Ectodermal cell (in vitro differentiated cells): ENCODE measurements around the gene CCDC32.
"Not testable (repeated sequence)": the region's sequence is repeated elsewhere in the genome, so short reads cannot be mapped to it uniquely, and the experiment has no call there.

Experiments used
- H3K27ac ChIP-seq: 2 replicates; pipeline ENCODE4 v1.7.0; 2013; ENCODE audit warnings: mild to moderate bottlenecking, low read depth, low read length; ENCODE audit not compliant: insufficient read depth, poor library complexity, severe bottlenecking
- H3K27me3 ChIP-seq: 2 replicates; pipeline ENCODE4 v1.7.0; 2013; ENCODE audit warnings: mild to moderate bottlenecking, low read length; ENCODE audit not compliant: insufficient read depth, control insufficient read depth, poor library complexity, severe bottlenecking
- H3K36me3 ChIP-seq: one replicate; pipeline ENCODE4 v1.7.0; 2013; ENCODE audit warnings: low read length; ENCODE audit not compliant: control insufficient read depth, insufficient read depth
- H3K4me1 ChIP-seq: one replicate; pipeline ENCODE4 v1.7.0; 2013; ENCODE audit warnings: low read length; ENCODE audit not compliant: control insufficient read depth, insufficient read depth
- H3K4me3 ChIP-seq: 2 replicates; pipeline ENCODE4 v1.7.0; 2013; ENCODE audit warnings: low read depth, low read length, control low read depth; ENCODE audit not compliant: insufficient read depth
- H3K9me3 ChIP-seq: 2 replicates; pipeline ENCODE4 v1.7.0; 2013; ENCODE audit warnings: mild to moderate bottlenecking, low read length, moderate library complexity; ENCODE audit not compliant: control insufficient read depth
- WGBS, 2 experiments: methylation state at CpG; one replicate each; pipeline ENCODE4 v1.1.7; 2013; ENCODE audit warnings: missing lambda C conversion rate in 2 of 2; 5-methylcytosine and 5-hydroxymethylcytosine counted together

CCDC32 gene

GRCh38 chr15:40593588-40594428 lies 29.0 kb upstream of the CCDC32 start, which contains the start of gene KNL1:
KNL1 (plus strand) TSS chr15:40594249; CDS start chr15:40602932, 8,683 bp downstream.
- Histone ChIP-seq H3K4me1 (peaks cover 4% of the 10 kb centered on the region), H3K27ac (peak within 1 kb of the TSS; percentile 97), H3K36me3 (no peaks in the 10 kb centered on the region), H3K9me3 (no peaks in the 10 kb centered on the region), H3K27me3 (no peaks in the 10 kb centered on the region), H3K4me3 (peak within 1 kb of the TSS; percentile 73)
- WGBS, 2 experiments, result 2 to 4% methylated on average over 40 to 41 of the region's 41 CpGs

GRCh38 chr15:40593165-40593564 lies 28.3 kb upstream of the CCDC32 start:
- peaks cover 4% of the 10 kb centered on the region for H3K4me1 ChIP-seq
- H3K4me3 ChIP-seq, result no peak overlapping the region
- 92 to 96% methylated on average over 2 of the region's 2 CpGs for WGBS, 2 experiments
- H3K36me3 ChIP-seq, result no peaks in the 10 kb centered on the region
- H3K9me3 ChIP-seq, result no peaks in the 10 kb centered on the region
- no peak overlapping the region for H3K27ac ChIP-seq
- no peaks in the 10 kb centered on the region for H3K27me3 ChIP-seq

- Histone ChIP-seq H3K9me3 (no peaks in the 10 kb centered on the region), H3K4me3 (no peak overlapping the region), H3K4me1 (peaks cover 4% of the 10 kb centered on the region), H3K36me3 (no peaks in the 10 kb centered on the region), H3K27ac (no peak overlapping the region), H3K27me3 (no peaks in the 10 kb centered on the region)
- WGBS, 2 experiments, result 51 to 54% methylated on average over 8 of the region's 8 CpGs
Measured at GRCh38 chr15:40591389-40591788, 26.5 kb upstream of the CCDC32 start.

GRCh38 chr15:40590667-40591050 lies 25.8 kb upstream of the CCDC32 start:
- Histone ChIP-seq H3K27me3 (no peaks in the 10 kb centered on the region), H3K36me3 (no peaks in the 10 kb centered on the region), H3K4me1 (peaks cover 4% of the 10 kb centered on the region), H3K27ac (no peak overlapping the region), H3K9me3 (no peaks in the 10 kb centered on the region), H3K4me3 (no peak overlapping the region)
- 87% methylated on average over 12 of the region's 12 CpGs for WGBS, 2 experiments

GRCh38 chr15:40584191-40584590 lies 19.3 kb upstream of the CCDC32 start:
- WGBS, 2 experiments, result 48 to 50% methylated on average over 2 of the region's 2 CpGs
- H3K27me3 ChIP-seq, result no peaks in the 10 kb centered on the region
- no peaks in the 10 kb centered on the region for H3K9me3 ChIP-seq
- no peak overlapping the region for H3K27ac ChIP-seq
- H3K36me3 ChIP-seq, result no peaks in the 10 kb centered on the region
- no peak overlapping the region for H3K4me3 ChIP-seq
- no peaks in the 10 kb centered on the region for H3K4me1 ChIP-seq

GRCh38 chr15:40582726-40583246 lies 17.9 kb upstream of the CCDC32 start:
- H3K27ac ChIP-seq, result no peak overlapping the region
- H3K9me3 ChIP-seq, result no peaks in the 10 kb centered on the region
- no peaks in the 10 kb centered on the region for H3K27me3 ChIP-seq
- H3K4me3 ChIP-seq, result no peak overlapping the region
- WGBS, 2 experiments, result 90 to 92% methylated on average over 8 of the region's 8 CpGs
- no peaks in the 10 kb centered on the region for H3K4me1 ChIP-seq
- no peaks in the 10 kb centered on the region for H3K36me3 ChIP-seq

- WGBS, 2 experiments, result 72 to 75% methylated on average over 2 of the region's 2 CpGs
- not testable (repeated sequence) for H3K27ac ChIP-seq, H3K9me3 ChIP-seq, H3K4me1 ChIP-seq, H3K4me3 ChIP-seq, H3K27me3 ChIP-seq, H3K36me3 ChIP-seq
Measured at GRCh38 chr15:40581796-40582195, 17.0 kb upstream of the CCDC32 start.

GRCh38 chr15:40578892-40579291 lies 14.1 kb upstream of the CCDC32 start:
- no peak overlapping the region for H3K4me3 ChIP-seq
- 74 to 78% methylated on average over 2 of the region's 4 CpGs for WGBS, 2 experiments
- peaks cover 3% of the 10 kb centered on the region for H3K36me3 ChIP-seq
- H3K4me1 ChIP-seq, result no peaks in the 10 kb centered on the region
- H3K9me3 ChIP-seq, result no peaks in the 10 kb centered on the region
- H3K27ac ChIP-seq, result no peak overlapping the region
- H3K27me3 ChIP-seq, result no peaks in the 10 kb centered on the region

- not testable (repeated sequence) for H3K9me3 ChIP-seq, H3K36me3 ChIP-seq, H3K4me1 ChIP-seq, H3K27me3 ChIP-seq, H3K27ac ChIP-seq, H3K4me3 ChIP-seq
- 89 to 92% methylated on average over 5 of the region's 5 CpGs for WGBS, 2 experiments
Measured at GRCh38 chr15:40576914-40577313, 12.1 kb upstream of the CCDC32 start.

GRCh38 chr15:40575113-40575512 lies 10.3 kb upstream of the CCDC32 start:
- Histone ChIP-seq H3K4me3 (no peak overlapping the region), H3K9me3 (no peaks in the 10 kb centered on the region), H3K27ac (no peak overlapping the region), H3K36me3 (peaks cover 6% of the 10 kb centered on the region), H3K27me3 (no peaks in the 10 kb centered on the region), H3K4me1 (peaks cover 5% of the 10 kb centered on the region)
